HFF-Myc (cell line): ENCODE results near the gene BCL2L11.

ENCODE experiments used
- DNase-seq: peaks from one replicate; pipeline ENCODE4 v3.0.0-alpha.2; 2011; ENCODE audit warnings: low read depth; ENCODE audit errors: extremely low read depth
- H3K4me3 ChIP-seq: replicated peaks from 2 replicates; pipeline ENCODE4 v1.5.1; 2011; ENCODE audit warnings: low read depth, mild to moderate bottlenecking, control low read depth, low read length
- CTCF ChIP-seq: IDR thresholded peaks from 2 replicates; pipeline ENCODE4 v1.5.1; 2012; ENCODE audit warnings: mild to moderate bottlenecking, low read depth, low read length, control low read depth; ENCODE audit errors: missing control alignments

Gene BCL2L11

GRCh38 chr2:111173338-111173737 lies 52.6 kb downstream of the BCL2L11 start:
- TF ChIP-seq CTCF = no peak
- H3K4me3 ChIP-seq = no peak overlapping the region
- no peak for DNase-seq

- no peak for TF ChIP-seq CTCF
- no peak for DNase-seq
Measured at GRCh38 chr2:111173856-111174255, 53.1 kb downstream of the BCL2L11 start.

GRCh38 chr2:111175615-111176014 lies 54.9 kb downstream of the BCL2L11 start:
- DNase-seq = no peak
- no peak overlapping the region for H3K4me3 ChIP-seq
- no peak for TF ChIP-seq CTCF

More at GRCh38 chr2:111173856-111174255, 53.1 kb downstream of the BCL2L11 start:
- no peak overlapping the region for H3K4me3 ChIP-seq

- TF ChIP-seq CTCF = no peak
- no peak for DNase-seq
- H3K4me3 ChIP-seq = no peak overlapping the region
Measured at GRCh38 chr2:111176388-111176787, 55.7 kb downstream of the BCL2L11 start.

- no peak for DNase-seq
- no peak for TF ChIP-seq CTCF
- H3K4me3 ChIP-seq = no peak overlapping the region
Measured at GRCh38 chr2:111176867-111177266, 56.2 kb downstream of the BCL2L11 start.

- no peak overlapping the region for H3K4me3 ChIP-seq
- TF ChIP-seq CTCF = no peak
Measured at GRCh38 chr2:111178296-111178695, 57.6 kb downstream of the BCL2L11 start.

GRCh38 chr2:111178730-111179405 lies 58.2 kb downstream of the BCL2L11 start:
- peak; percentile 48 for DNase-seq
- H3K4me3 ChIP-seq = no peak overlapping the region
- no peak for TF ChIP-seq CTCF

More at GRCh38 chr2:111178296-111178695, 57.6 kb downstream of the BCL2L11 start:
- DNase-seq = no peak
